HG02981 (cell line): ENCODE measurements around the gene PABPC3.

Source experiments
- ATAC-seq: cut with Tn5 transposase; IDR thresholded peaks from one replicate; pipeline ENCODE4 v1.9.1; 2021; ENCODE audit warnings: mild to moderate bottlenecking, moderate library complexity; ENCODE audit not compliant: unreplicated experiment

Gene PABPC3

GRCh38 chr13:25110956-25111584 is 15.1 kb downstream of the PABPC3 start:
- no peak for ATAC-seq

GRCh38 chr13:25111585-25111956 is 15.6 kb downstream of the PABPC3 start:
- ATAC-seq, result no peak

GRCh38 chr13:25112695-25113255 is 16.8 kb downstream of the PABPC3 start:
- no peak for ATAC-seq

GRCh38 chr13:25114220-25114619 is 18.3 kb downstream of the PABPC3 start:
- ATAC-seq, result no peak

GRCh38 chr13:25116044-25116443 is 20.1 kb downstream of the PABPC3 start:
- no peak for ATAC-seq

- ATAC-seq, result no peak
Measured at GRCh38 chr13:25117312-25117711, 21.4 kb downstream of the PABPC3 start.

- ATAC-seq, result no peak
Measured at GRCh38 chr13:25118378-25118905, 22.5 kb downstream of the PABPC3 start.

GRCh38 chr13:25130944-25131343 is 35.0 kb downstream of the PABPC3 start:
- no peak for ATAC-seq

GRCh38 chr13:25131881-25132420 is 36.0 kb downstream of the PABPC3 start:
- no peak for ATAC-seq

- ATAC-seq, result no peak
Measured at GRCh38 chr13:25132751-25133390, 36.9 kb downstream of the PABPC3 start.

GRCh38 chr13:25135896-25136295 is 40.0 kb downstream of the PABPC3 start:
- no peak for ATAC-seq

GRCh38 chr13:25136880-25137787 is 41.2 kb downstream of the PABPC3 start:
- ATAC-seq, result no peak

GRCh38 chr13:25137788-25138115 is 41.8 kb downstream of the PABPC3 start:
- no peak for ATAC-seq

GRCh38 chr13:25141042-25141441 is 45.1 kb downstream of the PABPC3 start:
- ATAC-seq, result no peak

- ATAC-seq, result no peak
Measured at GRCh38 chr13:25143706-25144105, 47.8 kb downstream of the PABPC3 start.

- ATAC-seq, result peak; percentile 54
Measured at GRCh38 chr13:25147638-25148401, 51.9 kb downstream of the PABPC3 start.

GRCh38 chr13:25148402-25148771 is 52.5 kb downstream of the PABPC3 start:
- no peak for ATAC-seq
